ENCODE measurements around the gene FRRS1L. TPM values are rescaled to one million over a fixed set of nuclear protein-coding genes. Genes with fewer than 3 reads are reported as not detected.

The FRRS1L gene
- total and polyA plus RNA-seq, 2 donors (not counting 1 experiment from before 2014, with no cell fraction given), result not detected

GRCh38 chr9:109095321-109095720, 71.7 kb downstream of the FRRS1L start:
- intact Hi-C loops (cut with micrococcal nuclease), result no loop called here
- peaks cover 28% of the 10 kb centered on the region for H3K79me2 ChIP-seq (ENCODE audit: control insufficient read depth, insufficient read depth, low read length)
- 100% methylated on average over 1 of the region's 3 CpGs for WGBS (ENCODE audit: insufficient coverage)

DNA sequence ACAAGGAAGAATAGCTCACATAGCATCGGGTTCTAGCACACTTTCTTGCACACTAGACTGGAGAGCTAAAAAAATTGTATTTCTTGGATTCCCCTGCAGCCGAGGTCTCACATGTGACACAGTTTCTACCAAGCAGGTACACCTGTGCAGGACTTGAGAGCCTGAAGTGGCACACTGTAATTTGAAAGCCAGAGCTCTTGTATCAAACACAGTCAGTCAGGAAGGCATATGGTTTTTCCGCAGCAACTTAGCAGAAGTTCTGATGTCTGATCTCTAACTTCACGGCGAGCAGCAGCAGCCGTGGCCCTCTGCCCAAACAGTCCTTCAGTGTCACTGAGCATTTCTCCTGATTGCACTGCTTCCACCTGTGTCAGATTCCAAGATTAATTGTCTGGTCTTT, 72.8 kb downstream of the FRRS1L start:
- H3K9me3 ChIP-seq (ENCODE audit: control extremely low read depth in 1 of 3, control insufficient read depth in 2 of 3, insufficient read depth in 1 of 3, low read length in 2 of 3), result no peaks in the 10 kb centered on the region
- no peaks in the 10 kb centered on the region for H3K27me3 ChIP-seq (replicated peaks in 1 of 4; ENCODE audit: control extremely low read depth in 1 of 4, control insufficient read depth in 3 of 4, insufficient read depth in 4 of 4, low read length in 3 of 4)
- no peak overlapping the region for H3K4me3 ChIP-seq (ENCODE audit: control extremely low read depth in 1 of 5, extremely low read depth in 1 of 5, insufficient read depth in 1 of 5, low read depth in 2 of 5, low read length in 4 of 5)
- H3K27ac ChIP-seq (ENCODE audit: low read length in 2 of 2), result no peak overlapping the region
- peaks cover 18% of the 10 kb centered on the region for H3K79me2 ChIP-seq (ENCODE audit: control insufficient read depth, insufficient read depth, low read length)
- DNase-seq (no peak), ATAC-seq (ENCODE audit: low read depth) (no peak)
- intact Hi-C loops (cut with micrococcal nuclease), result no loop called here
- WGBS (ENCODE audit: insufficient coverage), result 99% methylated on average over 6 of the region's 6 CpGs
- peaks cover 29% of the 10 kb centered on the region for H4K20me1 ChIP-seq (ENCODE audit: control insufficient read depth, insufficient read depth, low read length, poor library complexity, severe bottlenecking)
- ChIA-PET CTCF (no interaction called here), POLR2A (no interaction called here)
- H3K27me3 Mint-ChIP-seq, result no peaks in the 10 kb centered on the region
- H2AFZ ChIP-seq (ENCODE audit: insufficient read depth, low read depth, low read length, poor library complexity, severe bottlenecking), result no peak overlapping the region
- TF ChIP-seq EZH2 (IDR thresholded peaks at IDR 0.05; ENCODE audit: borderline replicate concordance, insufficient read depth, low read depth, low read length, poor library complexity, severe bottlenecking) (no peak), CTCF (IDR thresholded peaks at IDR 0.05) (no peak)
- no peaks in the 10 kb centered on the region for H3K9me3 Mint-ChIP-seq (ENCODE audit: insufficient read depth)
- no peak overlapping the region for H3K4me2 ChIP-seq (replicated peaks; ENCODE audit: low read depth, low read length, poor library complexity, severe bottlenecking)
- no peak overlapping the region for H3K27ac Mint-ChIP-seq
- H3K4me1 ChIP-seq (ENCODE audit: control insufficient read depth in 2 of 2, insufficient read depth in 2 of 2, low read length in 2 of 2), result no peaks in the 10 kb centered on the region
- no peak overlapping the region for H3K9ac ChIP-seq (ENCODE audit: low read length)
- peaks cover 11% of the 10 kb centered on the region for H3K4me1 Mint-ChIP-seq
- H3K4me3 Mint-ChIP-seq, result no peak overlapping the region
- H3K36me3 ChIP-seq (replicated peaks in 1 of 2; ENCODE audit: control extremely low read depth in 1 of 2, control insufficient read depth in 1 of 2, extremely low read depth in 1 of 2, insufficient read depth in 2 of 2, low read length in 1 of 2), result peaks cover 0 to 42% of the 10 kb centered on the region in 2 experiments

More at GRCh38 chr9:109095321-109095720, 71.7 kb downstream of the FRRS1L start:
- ATAC-seq (ENCODE audit: low read depth) (no peak), DNase-seq (no peak)
- Histone ChIP-seq H2AFZ (ENCODE audit: insufficient read depth, low read depth, low read length, poor library complexity, severe bottlenecking) (no peak overlapping the region), H3K4me3 (ENCODE audit: control extremely low read depth in 1 of 5, extremely low read depth in 1 of 5, insufficient read depth in 1 of 5, low read depth in 2 of 5, low read length in 4 of 5) (no peak overlapping the region), H3K4me1 (ENCODE audit: control insufficient read depth in 2 of 2, insufficient read depth in 2 of 2, low read length in 2 of 2) (no peaks in the 10 kb centered on the region), H3K9me3 (ENCODE audit: control extremely low read depth in 1 of 3, control insufficient read depth in 2 of 3, insufficient read depth in 1 of 3, low read length in 2 of 3) (no peaks in the 10 kb centered on the region), H3K36me3 (replicated peaks in 1 of 2; ENCODE audit: control extremely low read depth in 1 of 2, control insufficient read depth in 1 of 2, extremely low read depth in 1 of 2, insufficient read depth in 2 of 2, low read length in 1 of 2) (peaks cover 0 to 42% of the 10 kb centered on the region in 2 experiments), H3K9ac (ENCODE audit: low read length) (no peak overlapping the region), H3K4me2 (replicated peaks; ENCODE audit: low read depth, low read length, poor library complexity, severe bottlenecking) (no peak overlapping the region), H4K20me1 (ENCODE audit: control insufficient read depth, insufficient read depth, low read length, poor library complexity, severe bottlenecking) (peaks cover 39% of the 10 kb centered on the region), H3K27me3 (replicated peaks in 1 of 4; ENCODE audit: control extremely low read depth in 1 of 4, control insufficient read depth in 3 of 4, insufficient read depth in 4 of 4, low read length in 3 of 4) (no peaks in the 10 kb centered on the region), H3K27ac (ENCODE audit: low read length in 2 of 2) (no peak overlapping the region)
- H3K4me3 Mint-ChIP-seq, result no peak overlapping the region
- POLR2A ChIA-PET, result no interaction called here
- TF ChIP-seq EZH2 (IDR thresholded peaks at IDR 0.05; ENCODE audit: borderline replicate concordance, insufficient read depth, low read depth, low read length, poor library complexity, severe bottlenecking) (no peak), CTCF (IDR thresholded peaks at IDR 0.05) (no peak)
- H3K4me1 Mint-ChIP-seq, result peaks cover 13% of the 10 kb centered on the region
- CTCF ChIA-PET, result no interaction called here
- no peak overlapping the region for H3K27ac Mint-ChIP-seq
- H3K27me3 Mint-ChIP-seq, result no peaks in the 10 kb centered on the region
- H3K9me3 Mint-ChIP-seq (ENCODE audit: insufficient read depth), result no peaks in the 10 kb centered on the region

Measured in B cell (primary cell).